Measurements from ENCODE around the gene RBSN. TPM values are rescaled to one million over a fixed set of nuclear protein-coding genes. Genes with fewer than 3 reads are reported as not detected.

The RBSN gene
- total and polyA plus RNA-seq, 2 of the 4 experiments (the other 2 are of a cell fraction), result 8.7 to 33.7 TPM

GRCh38 chr3:15089201-15089600, 9.7 kb downstream of the RBSN start:
- H3K4me2 ChIP-seq (ENCODE audit: low read depth, low read length), result no peak overlapping the region
- CTCF ChIA-PET, result no interaction called here
- H3K56ac ChIP-seq (ENCODE audit: extremely low read depth, insufficient read depth, low read length), result no peak overlapping the region
- H3K23ac ChIP-seq (ENCODE audit: low read depth, low read length), result no peak overlapping the region
- H2BK5ac ChIP-seq (ENCODE audit: low read depth, low read length, poor library complexity, severe bottlenecking), result no peak overlapping the region
- H2AK5ac ChIP-seq (ENCODE audit: low read depth, low read length), result no peak overlapping the region
- dilution Hi-C loops (cut with HindIII; ENCODE audit: low sequenced_read_pairs, unreplicated experiment) (no loop called here), intact Hi-C loops (cut with micrococcal nuclease) (no loop called here), in situ Hi-C loops (cut with MboI; ENCODE audit: low sequenced_read_pairs) (no loop called here)
- POLR2A ChIA-PET (ENCODE audit: unreplicated experiment), result no interaction called here
- no peaks in the 10 kb centered on the region for H3K9me1 ChIP-seq (ENCODE audit: insufficient read depth, low read length)
- H2BK20ac ChIP-seq (ENCODE audit: low read depth, low read length), result no peak overlapping the region
- TF ChIP-seq FOS (IDR thresholded peaks at IDR 0.05; ENCODE audit: low read depth, low read length) (no peak), CHD1 (IDR thresholded peaks at IDR 0.05; ENCODE audit: low read depth, low read length) (no peak), NFE2L2 (IDR thresholded peaks at IDR 0.05; ENCODE audit: low read depth, low read length) (no peak), POLR2A (IDR thresholded peaks at IDR 0.05; ENCODE audit: low read depth, low read length) (no peak), MAZ (IDR thresholded peaks at IDR 0.05; ENCODE audit: borderline replicate concordance, low read depth, low read length) (no peak), USF2 (IDR thresholded peaks at IDR 0.05; ENCODE audit: low read depth, low read length) (no peak), CEBPB (IDR thresholded peaks at IDR 0.05; ENCODE audit: low read depth, low read length) (no peak)
- no peak overlapping the region for H2BK15ac ChIP-seq (ENCODE audit: low read depth, low read length)
- no peak overlapping the region for H4K5ac ChIP-seq (ENCODE audit: low read depth, low read length)
- H3K9ac ChIP-seq (ENCODE audit: low read depth, low read length), result no peak overlapping the region
- no peak overlapping the region for H4K91ac ChIP-seq (ENCODE audit: insufficient read depth, low read depth, low read length)
- H3K27ac ChIP-seq (ENCODE audit: insufficient read depth, low read length), result no peak overlapping the region
- H3K9me3 ChIP-seq (ENCODE audit: control insufficient read depth, insufficient read depth, low read length), result no peaks in the 10 kb centered on the region
- H3K18ac ChIP-seq (ENCODE audit: low read depth, low read length), result no peak overlapping the region
- no peak for ATAC-seq (ENCODE audit: low read depth)
- peaks cover 3 to 5% of the 10 kb centered on the region in 2 experiments; a peak in 2 of 4 replicates for H3K79me1 ChIP-seq (ENCODE audit: low read depth in 1 of 2, low read length in 2 of 2)
- no peaks in the 10 kb centered on the region for H3K27me3 ChIP-seq (ENCODE audit: control insufficient read depth, insufficient read depth, low read length)
- H3K36me3 ChIP-seq (ENCODE audit: control insufficient read depth, insufficient read depth, low read length), result peaks cover 26% of the 10 kb centered on the region
- no peaks in the 10 kb centered on the region for H4K20me1 ChIP-seq (ENCODE audit: insufficient read depth, low read length)
- no peak overlapping the region for H3K4me3 ChIP-seq (ENCODE audit: insufficient read depth, low read depth, low read length)
- BruUV-seq (replicated peaks), result no TSS peak
- H2BK120ac ChIP-seq (ENCODE audit: low read depth, low read length), result no peak overlapping the region
- H2AFZ ChIP-seq (replicated peaks; ENCODE audit: low read length, poor library complexity), result no peak overlapping the region
- no peak overlapping the region for H3K4ac ChIP-seq (ENCODE audit: low read depth, low read length)
- H4K8ac ChIP-seq (ENCODE audit: low read depth in 2 of 2, low read length in 2 of 2), result no peak overlapping the region
- H3K14ac ChIP-seq (replicated peaks; ENCODE audit: low read depth, low read length), result no peak overlapping the region
- H2AK9ac ChIP-seq (replicated peaks; ENCODE audit: low read depth, low read length, poor library complexity), result no peak overlapping the region
- DNase-seq, result no peak
- WGBS, 2 experiments (ENCODE audit: extremely low coverage in 2 of 2, insufficient read length in 1 of 2), result no CpG with 5 or more reads among the region's 1 CpG
- H3K4me1 ChIP-seq (ENCODE audit: control insufficient read depth, insufficient read depth, low read length), result no peaks in the 10 kb centered on the region

Measured in IMR-90 (cell line).